ENCODE measurements around the gene OPCML. TPM values are rescaled to one million over a fixed set of nuclear protein-coding genes. Genes with fewer than 3 reads are reported as not detected.

The OPCML gene
- total RNA-seq, 1 donor from 2014 or later, result 4.6 TPM

- no peak overlapping the region for H3K27ac Mint-ChIP-seq
- H3K4me1 Mint-ChIP-seq (ENCODE audit: unreplicated experiment), result peaks cover 6% of the 10 kb centered on the region
- no peak overlapping the region for H3K4me3 Mint-ChIP-seq
- H3K9me3 Mint-ChIP-seq, result no peaks in the 10 kb centered on the region
- TF ChIP-seq CTCF (conservative IDR thresholded peaks at IDR 0.05), result no peak
- peaks cover 18% of the 10 kb centered on the region for H3K27me3 Mint-ChIP-seq
- no peak for DNase-seq (ENCODE audit: extremely low spot score, unreplicated experiment)
- H3K36me3 Mint-ChIP-seq, result no peaks in the 10 kb centered on the region
These were observed 17.5 kb upstream of the OPCML start for GRCh38 chr11:133549826-133550225.

GRCh38 chr11:133548641-133549040, 16.3 kb upstream of the OPCML start:
- H3K27me3 Mint-ChIP-seq, result peaks cover 21% of the 10 kb centered on the region
- H3K27ac Mint-ChIP-seq, result no peak overlapping the region
- H3K4me1 Mint-ChIP-seq (ENCODE audit: unreplicated experiment), result peaks cover 12% of the 10 kb centered on the region
- DNase-seq (ENCODE audit: extremely low spot score, unreplicated experiment), result no peak
- no peak for TF ChIP-seq CTCF (conservative IDR thresholded peaks at IDR 0.05)
- H3K36me3 Mint-ChIP-seq, result no peaks in the 10 kb centered on the region
- no peaks in the 10 kb centered on the region for H3K9me3 Mint-ChIP-seq
- no peak overlapping the region for H3K4me3 Mint-ChIP-seq

GRCh38 chr11:133547808-133548494, 15.7 kb upstream of the OPCML start:
- no peak overlapping the region for H3K27ac Mint-ChIP-seq
- H3K27me3 Mint-ChIP-seq, result peaks cover 20% of the 10 kb centered on the region

GRCh38 chr11:133545199-133545803, 13.0 kb upstream of the OPCML start:
- H3K4me3 Mint-ChIP-seq, result no peak overlapping the region
- DNase-seq (ENCODE audit: extremely low spot score, unreplicated experiment), result no peak
- peaks cover 33% of the 10 kb centered on the region for H3K4me1 Mint-ChIP-seq (ENCODE audit: unreplicated experiment)
- H3K9me3 Mint-ChIP-seq, result no peaks in the 10 kb centered on the region
- no peak overlapping the region for H3K27ac Mint-ChIP-seq
- peaks cover 22% of the 10 kb centered on the region for H3K27me3 Mint-ChIP-seq
- H3K36me3 Mint-ChIP-seq, result no peaks in the 10 kb centered on the region
- TF ChIP-seq CTCF (conservative IDR thresholded peaks at IDR 0.05), result no peak

More at GRCh38 chr11:133547808-133548494, 15.7 kb upstream of the OPCML start:
- no peaks in the 10 kb centered on the region for H3K36me3 Mint-ChIP-seq
- H3K4me1 Mint-ChIP-seq (ENCODE audit: unreplicated experiment), result peaks cover 17% of the 10 kb centered on the region
- no peak overlapping the region for H3K4me3 Mint-ChIP-seq
- no peak for DNase-seq (ENCODE audit: extremely low spot score, unreplicated experiment)
- no peaks in the 10 kb centered on the region for H3K9me3 Mint-ChIP-seq
- TF ChIP-seq CTCF (conservative IDR thresholded peaks at IDR 0.05), result no peak

- H3K4me1 Mint-ChIP-seq (ENCODE audit: unreplicated experiment), result peaks cover 34% of the 10 kb centered on the region
- H3K36me3 Mint-ChIP-seq, result no peaks in the 10 kb centered on the region
- no peak overlapping the region for H3K27ac Mint-ChIP-seq
- no peak overlapping the region for H3K4me3 Mint-ChIP-seq
- DNase-seq (ENCODE audit: extremely low spot score, unreplicated experiment), result no peak
- peaks cover 5% of the 10 kb centered on the region for H3K9me3 Mint-ChIP-seq
- no peak for TF ChIP-seq CTCF (conservative IDR thresholded peaks at IDR 0.05)
- H3K27me3 Mint-ChIP-seq, result peaks cover 28% of the 10 kb centered on the region
These were observed 9.4 kb upstream of the OPCML start for GRCh38 chr11:133541720-133542095.

Data from type B pancreatic cell (in vitro differentiated cells).